Right atrium auricular region (tissue), 2 donors: ENCODE measurements around the gene MLANA. TPM values are rescaled to one million over a fixed set of nuclear protein-coding genes. Genes with fewer than 3 reads are reported as not detected.

Source experiments
- DNase-seq: peaks from one replicate; pipeline ENCODE4 v3.0.0-alpha.2; 2019; ENCODE audit warnings: low spot score
- H3K27ac ChIP-seq, 2 donors: fragments of 200-600 bp; sonication (generic); 1 replicate in 1 of 2; 2 replicates in 1 of 2; pipeline ENCODE4 v1.5.1; 2016 to 2019
- H3K27me3 ChIP-seq, 2 donors: fragments of 200-600 bp; sonication (generic); one replicate each; pipeline versions ENCODE4 v1.5.1 to v1.6.0; 2017 to 2019
- H3K36me3 ChIP-seq: fragments of 200-600 bp; sonication (generic); one replicate; pipeline ENCODE4 v1.5.1; 2016
- H3K4me1 ChIP-seq, 2 donors: fragments of 200-600 bp; sonication (generic); one replicate each; pipeline versions ENCODE4 v1.5.1 to v1.6.0; 2017 to 2019
- H3K4me3 ChIP-seq, 2 donors: fragments of 200-600 bp; sonication (generic); 1 replicate in 1 of 2; 2 replicates in 1 of 2; pipeline ENCODE4 v1.5.1; 2017 to 2019; ENCODE audit warnings: mild to moderate bottlenecking in 1 of 2, moderate library complexity in 1 of 2
- H3K9me3 ChIP-seq, 2 donors: fragments of 200-600 bp; sonication (generic); one replicate each; pipeline ENCODE4 v1.5.1; 2019
- CTCF ChIP-seq, 2 donors: fragments of 200-600 bp; sonication (generic); IDR thresholded peaks; one replicate each; pipeline ENCODE4 v1.5.1; 2019; ENCODE audit warnings: antibody characterized with exemption in 2 of 2
- total RNA-seq, 2 donors: library from RNA; depleted of rRNA; stranded (reverse); fragments of >200 nt; gene quantifications; one replicate each; pipeline ENCODE4 v1.1.0, GENCODE V29; 2016

MLANA gene
- total RNA-seq, 2 donors from 2014 or later = not detected

- Histone ChIP-seq H3K4me3 (no peak overlapping the region), H3K4me1 (no peaks in the 10 kb centered on the region), H3K27me3 (no peaks in the 10 kb centered on the region), H3K9me3 (no peaks in the 10 kb centered on the region), H3K27ac (no peak overlapping the region), H3K36me3 (peaks cover 6% of the 10 kb centered on the region)
- no peak for TF ChIP-seq CTCF (IDR thresholded peaks at IDR 0.05)
- no peak for DNase-seq
These were observed 20.0 kb upstream of the MLANA start for GRCh38 chr9:5870691-5871090.

- Histone ChIP-seq H3K9me3 (no peaks in the 10 kb centered on the region), H3K4me3 (no peak overlapping the region), H3K4me1 (no peaks in the 10 kb centered on the region), H3K36me3 (peaks cover 6% of the 10 kb centered on the region), H3K27ac (no peak overlapping the region), H3K27me3 (no peaks in the 10 kb centered on the region)
- TF ChIP-seq CTCF (IDR thresholded peaks at IDR 0.05) = no peak
- DNase-seq = no peak
These were observed 18.9 kb upstream of the MLANA start for GRCh38 chr9:5871785-5872184.

GRCh38 chr9:5872511-5872910 lies 18.2 kb upstream of the MLANA start:
- no peak overlapping the region for H3K27ac ChIP-seq
- H3K36me3 ChIP-seq = peaks cover 6% of the 10 kb centered on the region
- no peak for DNase-seq
- no peak for TF ChIP-seq CTCF (IDR thresholded peaks at IDR 0.05)
- no peaks in the 10 kb centered on the region for H3K9me3 ChIP-seq
- no peaks in the 10 kb centered on the region for H3K27me3 ChIP-seq
- H3K4me3 ChIP-seq = no peak overlapping the region
- no peaks in the 10 kb centered on the region for H3K4me1 ChIP-seq

GRCh38 chr9:5873439-5873838 lies 17.2 kb upstream of the MLANA start:
- Histone ChIP-seq H3K27me3 (no peaks in the 10 kb centered on the region), H3K4me1 (no peaks in the 10 kb centered on the region), H3K9me3 (no peaks in the 10 kb centered on the region), H3K27ac (no peak overlapping the region), H3K4me3 (no peak overlapping the region), H3K36me3 (peaks cover 6% of the 10 kb centered on the region)
- no peak for DNase-seq
- no peak for TF ChIP-seq CTCF (IDR thresholded peaks at IDR 0.05)

GRCh38 chr9:5874048-5874447 lies 16.6 kb upstream of the MLANA start:
- Histone ChIP-seq H3K4me1 (no peaks in the 10 kb centered on the region), H3K4me3 (no peak overlapping the region), H3K36me3 (peaks cover 6% of the 10 kb centered on the region), H3K27me3 (no peaks in the 10 kb centered on the region), H3K9me3 (no peaks in the 10 kb centered on the region), H3K27ac (no peak overlapping the region)
- no peak for DNase-seq
- no peak for TF ChIP-seq CTCF (IDR thresholded peaks at IDR 0.05)

- peaks cover 6% of the 10 kb centered on the region for H3K36me3 ChIP-seq
- no peak for TF ChIP-seq CTCF (IDR thresholded peaks at IDR 0.05)
- H3K9me3 ChIP-seq = no peaks in the 10 kb centered on the region
- no peaks in the 10 kb centered on the region for H3K4me1 ChIP-seq
- H3K27me3 ChIP-seq = no peaks in the 10 kb centered on the region
- DNase-seq = no peak
- no peak overlapping the region for H3K27ac ChIP-seq
- H3K4me3 ChIP-seq = no peak overlapping the region
These were observed 14.7 kb upstream of the MLANA start for GRCh38 chr9:5876026-5876425.
